ENCODE measurements around the gene LRRC56. TPM values are rescaled to one million over a fixed set of nuclear protein-coding genes. Genes with fewer than 3 reads are reported as not detected.

Gene LRRC56
- total and polyA plus RNA-seq, 2 of the 13 experiments (the other 11 are each of a cell fraction or from before 2014, with no cell fraction given): 0.11 to 0.29 TPM

- TF ChIP-seq, protein P1, sequence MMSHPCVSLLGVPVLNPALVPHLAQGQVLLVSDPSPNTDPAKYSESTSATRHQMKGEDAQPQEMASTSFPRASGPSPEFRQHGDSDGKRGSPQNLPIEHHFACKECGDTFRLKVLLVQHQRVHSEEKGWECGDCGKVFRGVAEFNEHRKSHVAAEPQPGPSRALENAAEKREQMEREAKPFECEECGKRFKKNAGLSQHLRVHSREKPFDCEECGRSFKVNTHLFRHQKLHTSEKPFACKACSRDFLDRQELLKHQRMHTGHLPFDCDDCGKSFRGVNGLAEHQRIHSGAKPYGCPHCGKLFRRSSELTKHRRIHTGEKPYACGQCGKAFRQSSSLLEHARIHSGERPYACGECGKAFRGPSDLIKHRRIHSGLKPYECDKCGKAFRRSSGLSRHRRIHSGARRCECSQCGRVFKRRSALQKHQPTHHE (CRISPR knock-in tag; IDR thresholded peaks at IDR 0.05; ENCODE audit: borderline replicate concordance): 0 out of 2 replicates have a peak, but pooled peaks have one; percentile 8
- TF ChIP-seq MEF2D (CRISPR knock-in tag; IDR thresholded peaks at IDR 0.05) (no peak; the same call in 1 of the 2 replicates), PPARG (CRISPR knock-in tag; conservative IDR thresholded peaks at IDR 0.05) (no peak), SOX6 (IDR thresholded peaks at IDR 0.05) (no peak), SOX6 (CRISPR knock-in tag; IDR thresholded peaks at IDR 0.05) (no peak; the same call in 1 of the 2 replicates), ZNF138 (CRISPR knock-in tag; IDR thresholded peaks at IDR 0.05; ENCODE audit: low read depth) (no peak), GATA4 (IDR thresholded peaks at IDR 0.05; ENCODE audit: borderline replicate concordance, low read depth) (no peak), ZNF567 (CRISPR knock-in tag; IDR thresholded peaks at IDR 0.05; ENCODE audit: borderline replicate concordance) (no peak), SIN3A (IDR thresholded peaks at IDR 0.05; ENCODE audit: borderline replicate concordance, low read depth, low read length) (peak; percentile 51; the same call in 1 of the 2 replicates), KLF6 (CRISPR knock-in tag; IDR thresholded peaks at IDR 0.05) (no peak), POGZ (CRISPR knock-in tag; IDR thresholded peaks at IDR 0.05) (no peak), TCF7L2 (IDR thresholded peaks at IDR 0.05; ENCODE audit: low read depth, low read length) (no peak), RNF2 (conservative IDR thresholded peaks at IDR 0.05; ENCODE audit: low read depth) (no peak), MLX (CRISPR knock-in tag; IDR thresholded peaks at IDR 0.05) (no peak), ZFP36 (IDR thresholded peaks at IDR 0.05; ENCODE audit: borderline replicate concordance, low read depth, low read length, partially characterized antibody) (no peak), IKZF1 (IDR thresholded peaks at IDR 0.05) (no peak), EEA1 (CRISPR knock-in tag; IDR thresholded peaks at IDR 0.05; ENCODE audit: borderline replicate concordance) (no peak), NFE2L2 (IDR thresholded peaks at IDR 0.05; ENCODE audit: low read length) (0 out of 2 replicates have a peak, but pooled peaks have one; percentile 8), ZNF841 (CRISPR knock-in tag; IDR thresholded peaks at IDR 0.05; ENCODE audit: borderline replicate concordance) (no peak), SP5 (CRISPR knock-in tag; IDR thresholded peaks at IDR 0.05; ENCODE audit: borderline replicate concordance, low read depth) (peak; percentile 83), TBX2 (CRISPR knock-in tag; IDR thresholded peaks at IDR 0.05; ENCODE audit: borderline replicate concordance) (no peak), E2F1 (CRISPR knock-in tag; IDR thresholded peaks at IDR 0.05) (no peak), AGO1 (IDR thresholded peaks at IDR 0.05; ENCODE audit: low read depth, low read length, poor library complexity, severe bottlenecking) (no peak)
- TF ChIP-seq, protein P2, sequence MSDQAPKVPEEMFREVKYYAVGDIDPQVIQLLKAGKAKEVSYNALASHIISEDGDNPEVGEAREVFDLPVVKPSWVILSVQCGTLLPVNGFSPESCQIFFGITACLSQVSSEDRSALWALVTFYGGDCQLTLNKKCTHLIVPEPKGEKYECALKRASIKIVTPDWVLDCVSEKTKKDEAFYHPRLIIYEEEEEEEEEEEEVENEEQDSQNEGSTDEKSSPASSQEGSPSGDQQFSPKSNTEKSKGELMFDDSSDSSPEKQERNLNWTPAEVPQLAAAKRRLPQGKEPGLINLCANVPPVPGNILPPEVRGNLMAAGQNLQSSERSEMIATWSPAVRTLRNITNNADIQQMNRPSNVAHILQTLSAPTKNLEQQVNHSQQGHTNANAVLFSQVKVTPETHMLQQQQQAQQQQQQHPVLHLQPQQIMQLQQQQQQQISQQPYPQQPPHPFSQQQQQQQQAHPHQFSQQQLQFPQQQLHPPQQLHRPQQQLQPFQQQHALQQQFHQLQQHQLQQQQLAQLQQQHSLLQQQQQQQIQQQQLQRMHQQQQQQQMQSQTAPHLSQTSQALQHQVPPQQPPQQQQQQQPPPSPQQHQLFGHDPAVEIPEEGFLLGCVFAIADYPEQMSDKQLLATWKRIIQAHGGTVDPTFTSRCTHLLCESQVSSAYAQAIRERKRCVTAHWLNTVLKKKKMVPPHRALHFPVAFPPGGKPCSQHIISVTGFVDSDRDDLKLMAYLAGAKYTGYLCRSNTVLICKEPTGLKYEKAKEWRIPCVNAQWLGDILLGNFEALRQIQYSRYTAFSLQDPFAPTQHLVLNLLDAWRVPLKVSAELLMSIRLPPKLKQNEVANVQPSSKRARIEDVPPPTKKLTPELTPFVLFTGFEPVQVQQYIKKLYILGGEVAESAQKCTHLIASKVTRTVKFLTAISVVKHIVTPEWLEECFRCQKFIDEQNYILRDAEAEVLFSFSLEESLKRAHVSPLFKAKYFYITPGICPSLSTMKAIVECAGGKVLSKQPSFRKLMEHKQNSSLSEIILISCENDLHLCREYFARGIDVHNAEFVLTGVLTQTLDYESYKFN (CRISPR knock-in tag; conservative IDR thresholded peaks at IDR 0.05): peak; percentile 46; the same call in 1 of the 2 replicates
- TF ChIP-seq, protein P3, sequence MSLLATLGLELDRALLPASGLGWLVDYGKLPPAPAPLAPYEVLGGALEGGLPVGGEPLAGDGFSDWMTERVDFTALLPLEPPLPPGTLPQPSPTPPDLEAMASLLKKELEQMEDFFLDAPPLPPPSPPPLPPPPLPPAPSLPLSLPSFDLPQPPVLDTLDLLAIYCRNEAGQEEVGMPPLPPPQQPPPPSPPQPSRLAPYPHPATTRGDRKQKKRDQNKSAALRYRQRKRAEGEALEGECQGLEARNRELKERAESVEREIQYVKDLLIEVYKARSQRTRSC (CRISPR knock-in tag; IDR thresholded peaks at IDR 0.05; ENCODE audit: low read depth): no peak
Measured at GRCh38 chr11:559712-560304, 22.5 kb downstream of the LRRC56 start (continued).
